Activated CD8-positive, alpha-beta T cell treated with anti-CD3 and anti-CD28 coated beads for 36 hours (primary cell): ENCODE results near the gene FKBP5. TPM values are rescaled to one million over a fixed set of nuclear protein-coding genes. Genes with fewer than 3 reads are reported as not detected.

Experiments used
- ATAC-seq: fragments of 200-7000 bp; cut with Tn5 transposase; one replicate; pipeline ENCODE4 v1.10.0; 2021; ENCODE audit warnings: mild to moderate bottlenecking, moderate library complexity
- CTCF ChIA-PET: fragments of 350-600 bp; sonication (Branson Sonifier 250); formaldehyde crosslinking; loops from one replicate; lab custom pipeline; 2021; ENCODE audit warnings: antibody characterized with exemption; lab: Charles Lee
- POLR2A ChIA-PET: fragments of 350-600 bp; sonication (Branson Sonifier 250); formaldehyde crosslinking; loops from one replicate; lab custom pipeline; 2021; ENCODE audit warnings: antibody characterized with exemption; lab: Charles Lee
- DNase-seq: peaks from one replicate; pipeline ENCODE4 v3.0.0-alpha.2; 2020
- H3K27ac Mint-ChIP-seq: one replicate; pipeline ENCODE4 v1.8.0; 2021; ENCODE audit warnings: mild to moderate bottlenecking, mixed read lengths
- H3K27me3 Mint-ChIP-seq: one replicate; pipeline ENCODE4 v1.8.0; 2021; ENCODE audit warnings: mixed read lengths
- H3K36me3 Mint-ChIP-seq: one replicate; pipeline ENCODE4 v1.8.0; 2021; ENCODE audit warnings: low read depth, mixed read lengths
- H3K4me1 Mint-ChIP-seq: one replicate; pipeline ENCODE4 v1.8.0; 2021; ENCODE audit warnings: low read depth, mixed read lengths
- H3K4me3 Mint-ChIP-seq: one replicate; pipeline ENCODE4 v1.8.0; 2021; ENCODE audit warnings: mild to moderate bottlenecking, moderate library complexity, mixed read lengths
- H3K9me3 Mint-ChIP-seq: one replicate; pipeline ENCODE4 v1.8.0; 2021; ENCODE audit warnings: mixed read lengths
- intact Hi-C: fragments of 100-400 bp; cut with micrococcal nuclease; formaldehyde crosslinking; loops from one replicate; pipeline ENCODE4 v1.10.0; 2022
- total RNA-seq, 2 experiments: library from RNA; stranded (reverse); gene quantifications; one replicate each; pipeline ENCODE4 v1.2.3, GENCODE V29; 2021
- TF ChIP-seq, protein P1 (sequence below): fragments of 200-600 bp; IDR thresholded peaks from one replicate; pipeline ENCODE4 v1.8.0; 2022; ENCODE audit warnings: antibody characterized with exemption, mild to moderate bottlenecking

FKBP5 gene
- total RNA-seq, 2 experiments from 2014 or later = 90.6 to 93.4 TPM

DNA sequence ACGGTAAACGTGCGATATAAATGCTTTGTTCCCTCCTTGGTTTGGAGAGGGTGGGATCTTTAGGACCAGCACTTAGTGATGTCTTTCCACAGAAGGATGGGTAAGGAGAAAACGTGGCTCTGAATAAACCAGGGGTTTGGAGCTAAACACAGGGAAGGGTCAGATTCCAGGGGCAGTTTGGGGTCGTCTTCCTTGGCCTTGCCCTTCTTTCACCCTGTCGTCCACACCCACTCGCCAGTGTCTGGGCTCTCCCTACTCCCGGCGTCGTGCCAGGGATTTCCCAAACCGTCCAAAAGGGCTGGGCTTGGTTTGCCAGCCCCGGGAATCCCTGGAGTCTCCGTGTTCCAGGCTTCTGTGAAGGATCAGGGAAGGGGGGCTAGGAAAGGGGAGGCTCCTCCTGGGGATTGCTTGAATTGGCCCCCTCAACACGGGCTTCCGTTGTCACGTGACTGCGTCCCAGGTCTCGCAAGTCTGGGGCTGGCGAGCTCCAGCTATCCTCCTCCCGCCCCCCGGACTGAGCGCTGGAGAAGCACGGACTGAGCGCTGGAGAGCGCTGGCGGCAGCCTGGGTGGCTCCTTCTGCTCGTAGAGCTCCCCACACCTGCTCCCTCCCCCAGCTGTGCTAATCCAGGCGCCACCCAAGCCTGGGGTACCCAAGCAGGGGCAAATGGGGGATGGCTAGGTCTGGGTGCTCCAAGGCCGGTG lies 38.7 kb upstream of the FKBP5 start:
- TF ChIP-seq, protein P1, sequence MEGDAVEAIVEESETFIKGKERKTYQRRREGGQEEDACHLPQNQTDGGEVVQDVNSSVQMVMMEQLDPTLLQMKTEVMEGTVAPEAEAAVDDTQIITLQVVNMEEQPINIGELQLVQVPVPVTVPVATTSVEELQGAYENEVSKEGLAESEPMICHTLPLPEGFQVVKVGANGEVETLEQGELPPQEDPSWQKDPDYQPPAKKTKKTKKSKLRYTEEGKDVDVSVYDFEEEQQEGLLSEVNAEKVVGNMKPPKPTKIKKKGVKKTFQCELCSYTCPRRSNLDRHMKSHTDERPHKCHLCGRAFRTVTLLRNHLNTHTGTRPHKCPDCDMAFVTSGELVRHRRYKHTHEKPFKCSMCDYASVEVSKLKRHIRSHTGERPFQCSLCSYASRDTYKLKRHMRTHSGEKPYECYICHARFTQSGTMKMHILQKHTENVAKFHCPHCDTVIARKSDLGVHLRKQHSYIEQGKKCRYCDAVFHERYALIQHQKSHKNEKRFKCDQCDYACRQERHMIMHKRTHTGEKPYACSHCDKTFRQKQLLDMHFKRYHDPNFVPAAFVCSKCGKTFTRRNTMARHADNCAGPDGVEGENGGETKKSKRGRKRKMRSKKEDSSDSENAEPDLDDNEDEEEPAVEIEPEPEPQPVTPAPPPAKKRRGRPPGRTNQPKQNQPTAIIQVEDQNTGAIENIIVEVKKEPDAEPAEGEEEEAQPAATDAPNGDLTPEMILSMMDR = no peak
- Mint-ChIP-seq H3K4me1 (peaks cover 74% of the 10 kb centered on the region), H3K36me3 (no peaks in the 10 kb centered on the region), H3K4me3 (peak overlapping the region; percentile 67), H3K27ac (peak overlapping the region; percentile 89), H3K27me3 (no peaks in the 10 kb centered on the region), H3K9me3 (no peaks in the 10 kb centered on the region)
- ATAC-seq = peak; percentile 3
- DNase-seq = peak; percentile 52
- CTCF ChIA-PET = interaction anchor here (0.6 to 2.1 kb wide), 11 partner anchors 10 to 440 kb away, joined by 3 to 10 read pairs (median 3); partner anchors contain the start of gene ARMC12
- intact Hi-C loops = loop anchor here (5.0 kb wide), 1 partner anchor 60 kb away; no protein-coding TSS in a partner anchor
- POLR2A ChIA-PET = interaction anchor here (0.7 to 8.1 kb wide), 9 partner anchors 9 to 211 kb away, joined by 3 to 95 read pairs (median 3); partner anchors contain the start of genes ARMC12 and FKBP5

DNA sequence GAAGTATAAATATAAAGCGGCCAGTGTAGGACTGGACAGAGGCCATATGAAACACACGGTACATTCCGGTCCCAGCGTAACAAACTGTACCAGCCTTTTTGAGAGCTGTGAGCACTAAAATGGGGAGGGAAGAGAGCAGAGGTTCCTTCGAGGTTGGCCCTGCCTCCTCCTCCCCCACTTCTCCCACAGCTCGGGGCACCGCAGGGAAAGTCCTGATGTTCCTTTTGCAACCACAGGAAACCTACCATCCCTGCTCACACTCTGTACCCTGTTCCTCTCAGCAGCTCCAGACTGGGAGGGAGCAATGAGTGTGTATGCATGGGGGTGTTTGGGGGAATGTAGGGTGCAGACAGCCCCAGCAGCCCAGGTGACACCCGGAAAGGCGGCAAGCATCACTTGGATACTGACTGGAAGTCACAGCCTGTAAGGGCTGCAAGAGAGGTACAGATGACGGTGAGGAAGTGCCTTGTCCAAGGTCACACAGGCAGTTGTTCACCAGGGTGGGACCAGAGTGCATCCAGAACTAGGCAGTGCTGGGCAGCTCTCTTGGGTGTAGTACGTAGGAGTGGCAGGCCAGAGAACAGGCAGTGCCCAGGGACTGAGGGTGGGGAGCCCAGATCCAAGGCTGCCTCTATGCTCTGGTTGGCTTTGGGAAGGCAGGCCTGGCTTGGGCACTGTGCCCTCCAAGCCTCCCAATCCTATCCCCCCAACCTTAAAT lies 37.2 kb upstream of the FKBP5 start:
- DNase-seq = peak; percentile 38
- TF ChIP-seq, protein P1 = no peak

DNA sequence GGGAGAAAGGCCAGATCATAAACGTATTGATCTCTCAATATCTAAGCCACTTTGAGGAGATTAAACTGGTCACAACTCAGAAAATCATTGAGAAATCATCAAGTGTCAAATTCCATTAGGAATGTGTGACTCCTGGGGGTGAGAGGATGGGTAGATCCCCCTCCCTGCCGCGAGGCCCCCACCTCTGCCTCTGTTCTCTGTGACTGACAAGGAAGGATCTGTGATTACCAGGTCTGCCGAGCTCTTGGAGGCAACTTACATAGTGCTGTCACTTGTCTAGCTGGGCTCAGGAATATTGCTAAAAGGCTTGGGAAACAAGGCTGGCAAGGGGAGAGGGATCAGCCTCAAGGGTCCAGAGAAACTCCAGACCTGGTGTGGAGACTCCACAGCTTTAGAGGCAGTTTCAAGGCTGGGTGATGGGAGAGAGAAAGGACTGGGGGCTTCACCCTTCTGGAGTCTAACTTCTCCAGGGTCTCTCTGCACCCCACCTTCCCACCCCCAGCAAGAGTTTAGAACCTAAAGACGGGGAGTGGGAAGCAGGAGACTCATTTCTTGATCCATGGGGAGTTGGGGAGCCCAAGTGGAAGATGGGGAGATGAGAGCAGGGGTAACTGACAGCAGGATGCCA lies 36.5 kb upstream of the FKBP5 start:
- DNase-seq (no peak), ATAC-seq (no peak)
- Mint-ChIP-seq H3K4me1 (peaks cover 71% of the 10 kb centered on the region), H3K27ac (no peak overlapping the region), H3K9me3 (no peaks in the 10 kb centered on the region), H3K27me3 (no peaks in the 10 kb centered on the region), H3K36me3 (no peaks in the 10 kb centered on the region), H3K4me3 (no peak overlapping the region)
- TF ChIP-seq, protein P1 = no peak
- CTCF ChIA-PET = interaction anchor here (0.8 to 3.3 kb wide), 3 partner anchors 11 to 173 kb away, joined by 3 to 12 read pairs (median 4); partner anchors contain the start of gene ARMC12
- intact Hi-C loops = loop anchor here (5.0 kb wide), 1 partner anchor 58 kb away; no protein-coding TSS in a partner anchor
- POLR2A ChIA-PET = interaction anchor here (0.6 to 8.1 kb wide), 5 partner anchors 10 to 252 kb away, joined by 3 to 95 read pairs (median 3); no protein-coding TSS in a partner anchor

More for the DNA sequence above, 37.2 kb upstream of the FKBP5 start:
- Mint-ChIP-seq H3K36me3 (no peaks in the 10 kb centered on the region), H3K4me1 (peaks cover 71% of the 10 kb centered on the region), H3K27me3 (no peaks in the 10 kb centered on the region), H3K9me3 (no peaks in the 10 kb centered on the region), H3K4me3 (peak overlapping the region; percentile 67), H3K27ac (peak overlapping the region; percentile 89)
- CTCF ChIA-PET = interaction anchor here (0.8 to 3.3 kb wide), 4 partner anchors 10 to 173 kb away, joined by 3 to 12 read pairs (median 4); partner anchors contain the start of gene ARMC12
- intact Hi-C loops = loop anchor here (5.0 kb wide), 1 partner anchor 59 kb away; no protein-coding TSS in a partner anchor
- POLR2A ChIA-PET = interaction anchor here (1.1 to 8.1 kb wide), 4 partner anchors 11 to 252 kb away, joined by 3 to 95 read pairs (median 3); no protein-coding TSS in a partner anchor
- peak; percentile 8 for ATAC-seq

DNA sequence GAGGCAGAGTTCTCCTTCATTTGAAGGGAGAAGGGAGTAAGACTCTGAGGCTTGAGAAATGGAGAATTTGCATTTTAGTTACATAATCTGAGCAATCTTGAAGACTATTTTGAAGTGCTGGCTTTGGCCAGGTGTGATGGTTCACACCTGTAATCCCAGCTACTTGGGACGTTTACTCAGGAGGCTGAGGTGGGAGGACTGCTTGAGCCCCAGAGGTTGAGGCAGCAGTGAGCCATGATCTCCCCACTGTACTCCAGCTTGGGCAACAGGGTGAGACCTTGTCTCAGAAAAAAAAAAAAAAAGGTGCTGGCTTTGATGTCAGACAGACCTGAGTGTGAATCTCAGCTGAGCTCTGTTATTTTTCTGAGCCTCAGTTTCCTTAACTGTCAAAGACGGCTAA lies 35.8 kb upstream of the FKBP5 start:
- Mint-ChIP-seq H3K27me3 (no peaks in the 10 kb centered on the region), H3K4me1 (peaks cover 71% of the 10 kb centered on the region), H3K4me3 (no peak overlapping the region), H3K27ac (no peak overlapping the region), H3K9me3 (no peaks in the 10 kb centered on the region), H3K36me3 (no peaks in the 10 kb centered on the region)
- TF ChIP-seq, protein P1 = no peak
- ChIA-PET CTCF (interaction anchor here (0.6 to 3.3 kb wide), 3 partner anchors 8 to 12 kb away, joined by 3 to 12 read pairs (median 4); partner anchors contain the start of gene ARMC12), POLR2A (interaction anchor here (0.6 kb wide), 2 partner anchors 25 to 424 kb away, joined by 3 read pairs; no protein-coding TSS in a partner anchor)
- ATAC-seq = no peak
- intact Hi-C loops = no loop called here
- DNase-seq = no peak
